Liver (tissue), 9 donors: ENCODE data around the gene SMIM9. TPM values are rescaled to one million over a fixed set of nuclear protein-coding genes. Genes with fewer than 3 reads are reported as not detected.

Source experiments
- DNase-seq: peaks from one replicate; pipeline ENCODE4 v3.0.0-alpha.2; 2017; ENCODE audit warnings: low spot score
- H3K27ac ChIP-seq, 2 donors: one replicate each; pipeline ENCODE4 v1.7.0; 2013; ENCODE audit warnings: inconsistent platforms in 2 of 2, low read length in 2 of 2, control low read depth in 1 of 2, low read depth in 1 of 2, mild to moderate bottlenecking in 1 of 2
- H3K27me3 ChIP-seq, 4 donors: one replicate each; pipeline versions ENCODE4 v1.6.1 to v1.7.0; 2013; ENCODE audit warnings: low read length in 3 of 4, inconsistent platforms in 1 of 4, mild to moderate bottlenecking in 1 of 4, moderate library complexity in 1 of 4; ENCODE audit not compliant: control insufficient read depth in 4 of 4, insufficient read depth in 4 of 4
- H3K36me3 ChIP-seq, 4 donors: one replicate each; pipeline versions ENCODE4 v1.6.1 to v1.7.0; 2013; ENCODE audit warnings: low read length in 3 of 4, mild to moderate bottlenecking in 3 of 4, low read depth in 1 of 4, moderate library complexity in 1 of 4; ENCODE audit not compliant: control insufficient read depth in 4 of 4, insufficient read depth in 3 of 4
- H3K4me1 ChIP-seq, 4 donors: one replicate each; pipeline versions ENCODE4 v1.6.1 to v1.7.0; 2013; ENCODE audit warnings: low read length in 3 of 4, mild to moderate bottlenecking in 3 of 4, moderate library complexity in 1 of 4; ENCODE audit not compliant: control insufficient read depth in 4 of 4, insufficient read depth in 4 of 4
- H3K4me3 ChIP-seq, 3 donors: one replicate each; pipeline versions ENCODE4 v1.6.1 to v1.7.0; 2013; ENCODE audit warnings: low read length in 3 of 3, control low read depth in 1 of 3, low read depth in 1 of 3, mild to moderate bottlenecking in 1 of 3
- H3K9ac ChIP-seq, 2 donors: one replicate each; pipeline ENCODE4 v1.7.0; 2013; ENCODE audit warnings: low read length in 2 of 2, mild to moderate bottlenecking in 2 of 2, moderate library complexity in 2 of 2, control low read depth in 1 of 2, low read depth in 1 of 2
- H3K9me3 ChIP-seq, 4 donors: one replicate each; pipeline versions ENCODE4 v1.6.1 to v1.7.0; 2013; ENCODE audit warnings: low read length in 3 of 4; ENCODE audit not compliant: control insufficient read depth in 4 of 4
- CTCF ChIP-seq: fragments of 150-350 bp; IDR thresholded peaks from 2 replicates; pipeline ENCODE4 v1.5.1; 2017; ENCODE audit warnings: improper control_type of control experiment, low read depth, low read length; ENCODE audit not compliant: missing input control
- EGR1 ChIP-seq, 2 donors: IDR thresholded peaks; 2 replicates each; pipeline ENCODE4 v1.6.1; 2016 to 2018; ENCODE audit warnings: antibody characterized with exemption in 2 of 2, low read depth in 2 of 2
- FOXA1 ChIP-seq: IDR thresholded peaks from 2 replicates; pipeline ENCODE4 v1.6.1; 2016; ENCODE audit warnings: antibody characterized with exemption
- FOXA2 ChIP-seq: IDR thresholded peaks from 2 replicates; pipeline ENCODE4 v1.6.1; 2016; ENCODE audit warnings: antibody characterized with exemption
- HNF4A ChIP-seq, 2 donors: conservative IDR thresholded peaks; 2 replicates each; pipeline ENCODE4 v1.6.1; 2016; ENCODE audit warnings: antibody characterized with exemption in 2 of 2, mild to moderate bottlenecking in 2 of 2
- HNF4G ChIP-seq: IDR thresholded peaks from 2 replicates; pipeline ENCODE4 v1.6.1; 2016; ENCODE audit warnings: antibody characterized with exemption
- JUND ChIP-seq, 2 donors: IDR thresholded peaks; 2 replicates each; pipeline ENCODE4 v1.6.1; 2016; ENCODE audit warnings: antibody characterized with exemption in 2 of 2
- MAX ChIP-seq: IDR thresholded peaks from 2 replicates; pipeline ENCODE4 v1.6.1; 2016; ENCODE audit warnings: antibody characterized with exemption
- NR2F2 ChIP-seq: IDR thresholded peaks from 2 replicates; pipeline ENCODE4 v1.6.1; 2016; ENCODE audit warnings: antibody characterized with exemption
- REST ChIP-seq: IDR thresholded peaks from 2 replicates; pipeline ENCODE4 v1.6.1; 2016; ENCODE audit warnings: antibody characterized with exemption, mild to moderate bottlenecking
- RXRA ChIP-seq, 2 donors: IDR thresholded peaks; 2 replicates each; pipeline ENCODE4 v1.6.1; 2017 to 2018; ENCODE audit warnings: antibody characterized with exemption in 2 of 2, mild to moderate bottlenecking in 1 of 2
- SP1 ChIP-seq: IDR thresholded peaks from 2 replicates; pipeline ENCODE4 v1.6.1; 2018; ENCODE audit warnings: antibody characterized with exemption, mild to moderate bottlenecking
- YY1 ChIP-seq: IDR thresholded peaks from 2 replicates; pipeline ENCODE4 v1.6.1; 2016; ENCODE audit warnings: antibody characterized with exemption, mild to moderate bottlenecking
- WGBS: extraction: QIAGEN DNeasy Blood & Tissue Kit; methylation state at CpG from one replicate; pipeline ENCODE4 v1.1.7; 2013; 5-methylcytosine and 5-hydroxymethylcytosine counted together
- polyA plus RNA-seq, 2 donors: library from polyadenylated mRNA; stranded (reverse) in 1 of 2; unstranded in 1 of 2; fragments of 200-250 nt in 1 of 2; fragments of >200 nt in 1 of 2; fragmentation: Nextera tagmentation in 1 of 2; extraction: Ambion mirVana in 1 of 2; gene quantifications; one replicate each; pipeline versions ENCODE4 v1.2.1 to v1.2.3, GENCODE V29; 2013 to 2015
- total RNA-seq, 2 donors: library from RNA; depleted of rRNA; stranded (reverse); fragments of >200 nt; gene quantifications; one replicate each; pipeline ENCODE4 v1.2.3, GENCODE V29; 2014
- donor health status: healthy.
- donor health status: healthy.
- donor health status: healthy.
- donor health status: healthy.
- donor health status: healthy.

Gene SMIM9
- total and polyA plus RNA-seq, 4 donors: 0.50 TPM; not detected in 3

- Histone ChIP-seq H3K27ac (no peak overlapping the region), H3K36me3 (no peaks in the 10 kb centered on the region), H3K9me3 (no peaks in the 10 kb centered on the region), H3K4me1 (no peaks in the 10 kb centered on the region), H3K27me3 (no peaks in the 10 kb centered on the region), H3K4me3 (no peak overlapping the region), H3K9ac (no peak overlapping the region)
- no peak for DNase-seq
- no peak for TF ChIP-seq MAX
- 50% methylated on average over 5 of the region's 5 CpGs for WGBS
Measured at GRCh38 chrX:154815274-154815818, 19.1 kb downstream of the SMIM9 start.

GRCh38 chrX:154813801-154814200 lies 20.7 kb downstream of the SMIM9 start:
- no peaks in the 10 kb centered on the region for H3K36me3 ChIP-seq
- H3K9ac ChIP-seq: no peak overlapping the region
- DNase-seq: no peak
- no peaks in the 10 kb centered on the region for H3K4me1 ChIP-seq
- TF ChIP-seq RXRA (IDR thresholded peaks at IDR 0.05): no peak
- TF ChIP-seq JUND (IDR thresholded peaks at IDR 0.05): no peak
- no peak for TF ChIP-seq HNF4G
- TF ChIP-seq EGR1 (IDR thresholded peaks at IDR 0.05; ENCODE audit: low read depth in 2 of 2): no peak
- no peak for TF ChIP-seq HNF4A (conservative IDR thresholded peaks at IDR 0.05)
- no peak for TF ChIP-seq CTCF
- TF ChIP-seq NR2F2: no peak
- TF ChIP-seq FOXA2: no peak
- no peak for TF ChIP-seq MAX
- TF ChIP-seq YY1: no peak
- TF ChIP-seq REST: no peak
- no peak for TF ChIP-seq FOXA1
- no peak for TF ChIP-seq SP1
- no peak overlapping the region for H3K4me3 ChIP-seq
- WGBS: 51% methylated on average over 1 of the region's 1 CpG
- no peaks in the 10 kb centered on the region for H3K27me3 ChIP-seq
- H3K9me3 ChIP-seq: no peaks in the 10 kb centered on the region
- H3K27ac ChIP-seq: no peak overlapping the region
